AG04450 (cell line): ENCODE results near the gene KIF17. TPM values are rescaled to one million over a fixed set of nuclear protein-coding genes. Genes with fewer than 3 reads are reported as not detected.

Experiments
- CTCF ChIA-PET: fragments of 300-600, 350-600 bp; formaldehyde crosslinking; extraction: SDS; loops from one replicate; lab custom pipeline; 2022; ENCODE audit warnings: antibody characterized with exemption, inconsistent platforms; lab: Charles Lee
- POLR2A ChIA-PET: fragments of 350-600 bp; formaldehyde crosslinking; extraction: SDS; loops from one replicate; lab custom pipeline; 2021; ENCODE audit warnings: antibody characterized with exemption, inconsistent platforms; lab: Yijun Ruan, JAX
- DNase-seq: peaks from one replicate; pipeline ENCODE4 v3.0.0-alpha.2; 2011; ENCODE audit warnings: low read depth, low spot score
- H3K27ac ChIP-seq: one replicate; pipeline ENCODE4 v1.5.1; 2012; ENCODE audit warnings: low read depth, low read length, control low read depth
- H3K27me3 ChIP-seq: one replicate; pipeline ENCODE4 v1.6.0; 2012; ENCODE audit warnings: low read length; ENCODE audit not compliant: control insufficient read depth, insufficient read depth
- H3K4me3 ChIP-seq: 2 replicates; pipeline ENCODE4 v1.5.1; 2011; ENCODE audit warnings: mild to moderate bottlenecking, low read depth, low read length, control low read depth
- H3K9me3 ChIP-seq: 2 replicates; pipeline ENCODE4 v1.5.1; 2012; ENCODE audit warnings: low read length; ENCODE audit not compliant: control insufficient read depth, insufficient read depth
- CTCF ChIP-seq: IDR thresholded peaks from 2 replicates; pipeline ENCODE4 v1.5.1; 2011; ENCODE audit warnings: low read depth, low read length, control low read depth, inconsistent platforms
- polyA plus RNA-seq: library from polyadenylated mRNA; depleted of rRNA; stranded (reverse); fragments of >200 nt; gene quantifications from 2 replicates; pipeline ENCODE4 v1.2.3, GENCODE V29; 2011

KIF17 gene
- polyA plus RNA-seq, 1 experiment, result 2.8 TPM

- H3K4me3 ChIP-seq, result peak overlapping the region; percentile 13
- no peak for TF ChIP-seq CTCF
- POLR2A ChIA-PET, result interaction anchor here (0.6 to 2.0 kb wide), 4 partner anchors 16 to 225 kb away, joined by 3 to 10 read pairs (median 4); partner anchors contain the start of genes HP1BP3, KIF17 and MUL1
Measured at GRCh38 chr1:20733360-20733975, 15.7 kb upstream of the KIF17 start.

GRCh38 chr1:20732588-20733359 lies 15.0 kb upstream of the KIF17 start, which contains the start of gene SH2D5:
SH2D5 (minus strand) TSS chr1:20732703; CDS start chr1:20728044, 4,659 bp downstream.
- peak; percentile 95 for DNase-seq
- Histone ChIP-seq H3K9me3 (no peaks in the 10 kb centered on the region; the same call in 1 of the 2 replicates), H3K4me3 (peak within 1 kb of the TSS; percentile 68), H3K27ac (peak within 1 kb of the TSS; percentile 98), H3K27me3 (no peaks in the 10 kb centered on the region)
- ChIA-PET CTCF (interaction anchor here (1.0 kb wide), 1 partner anchor 13 kb away, joined by 4 read pairs; no protein-coding TSS in a partner anchor), POLR2A (interaction anchor here (0.6 to 2.4 kb wide), 6 partner anchors 15 to 81 kb away, joined by 3 to 10 read pairs (median 6); partner anchors contain the start of genes HP1BP3 and KIF17)
- peak; percentile 38 for TF ChIP-seq CTCF

More at GRCh38 chr1:20733360-20733975, 15.7 kb upstream of the KIF17 start:
- Histone ChIP-seq H3K9me3 (no peaks in the 10 kb centered on the region; the same call in 1 of the 2 replicates), H3K27me3 (no peaks in the 10 kb centered on the region), H3K27ac (peak overlapping the region; percentile 98)
- CTCF ChIA-PET, result interaction anchor here (1.0 kb wide), 2 partner anchors 12 to 37 kb away, joined by 4 to 5 read pairs; no protein-coding TSS in a partner anchor
- DNase-seq, result no peak

GRCh38 chr1:20732071-20732587 lies 14.3 kb upstream of the KIF17 start:
- Histone ChIP-seq H3K27ac (peak overlapping the region; percentile 98), H3K4me3 (peak overlapping the region; percentile 68), H3K27me3 (no peaks in the 10 kb centered on the region), H3K9me3 (no peaks in the 10 kb centered on the region; the same call in 1 of the 2 replicates)
- CTCF ChIA-PET, result no interaction called here
- DNase-seq, result peak; percentile 44
- TF ChIP-seq CTCF, result no peak
- POLR2A ChIA-PET, result interaction anchor here (0.6 to 2.4 kb wide), 4 partner anchors 15 to 82 kb away, joined by 5 to 10 read pairs (median 8); partner anchors contain the start of gene KIF17

GRCh38 chr1:20731057-20731991 lies 13.5 kb upstream of the KIF17 start:
- Histone ChIP-seq H3K9me3 (no peaks in the 10 kb centered on the region; the same call in 1 of the 2 replicates), H3K4me3 (peak overlapping the region; percentile 68), H3K27ac (no peak overlapping the region), H3K27me3 (no peaks in the 10 kb centered on the region)
- no peak for TF ChIP-seq CTCF
- DNase-seq, result no peak
- CTCF ChIA-PET, result no interaction called here
- POLR2A ChIA-PET, result interaction anchor here (0.6 to 2.4 kb wide), 5 partner anchors 14 to 112 kb away, joined by 4 to 10 read pairs (median 7); partner anchors contain the start of genes HP1BP3 and KIF17
